22Rv1 (cell line): ENCODE data around the gene RBM7.

Source experiments
- ZFX ChIP-seq: fragments of 450-650 bp; IDR thresholded peaks from 2 replicates; pipeline ENCODE4 v1.6.1; 2017; ENCODE audit warnings: antibody characterized with exemption, borderline replicate concordance
- TF ChIP-seq, protein P1 (sequence below): fragments of 450-650 bp; IDR thresholded peaks from 2 replicates; pipeline ENCODE4 v1.5.1; 2017; ENCODE audit warnings: mild to moderate bottlenecking

DNA sequence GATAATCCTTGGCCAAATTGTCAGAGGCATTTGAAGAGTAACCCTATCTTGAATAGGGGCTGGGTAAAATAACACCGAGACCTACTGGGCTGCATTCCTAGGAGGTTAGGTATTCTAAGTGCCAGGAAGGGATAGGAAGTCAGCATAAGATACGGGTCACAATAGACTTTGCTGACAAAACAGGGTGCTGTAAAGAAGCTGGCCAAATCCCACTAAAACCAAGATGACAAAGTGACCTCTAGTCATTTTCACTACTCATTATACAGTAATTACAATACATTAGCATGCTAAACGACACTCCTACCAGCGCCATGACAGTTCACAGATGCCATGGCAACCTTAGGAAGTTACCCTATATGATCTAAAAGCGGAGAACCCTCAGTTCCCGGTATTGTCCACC, 37.8 kb downstream of the RBM7 start:
- TF ChIP-seq, protein P1, sequence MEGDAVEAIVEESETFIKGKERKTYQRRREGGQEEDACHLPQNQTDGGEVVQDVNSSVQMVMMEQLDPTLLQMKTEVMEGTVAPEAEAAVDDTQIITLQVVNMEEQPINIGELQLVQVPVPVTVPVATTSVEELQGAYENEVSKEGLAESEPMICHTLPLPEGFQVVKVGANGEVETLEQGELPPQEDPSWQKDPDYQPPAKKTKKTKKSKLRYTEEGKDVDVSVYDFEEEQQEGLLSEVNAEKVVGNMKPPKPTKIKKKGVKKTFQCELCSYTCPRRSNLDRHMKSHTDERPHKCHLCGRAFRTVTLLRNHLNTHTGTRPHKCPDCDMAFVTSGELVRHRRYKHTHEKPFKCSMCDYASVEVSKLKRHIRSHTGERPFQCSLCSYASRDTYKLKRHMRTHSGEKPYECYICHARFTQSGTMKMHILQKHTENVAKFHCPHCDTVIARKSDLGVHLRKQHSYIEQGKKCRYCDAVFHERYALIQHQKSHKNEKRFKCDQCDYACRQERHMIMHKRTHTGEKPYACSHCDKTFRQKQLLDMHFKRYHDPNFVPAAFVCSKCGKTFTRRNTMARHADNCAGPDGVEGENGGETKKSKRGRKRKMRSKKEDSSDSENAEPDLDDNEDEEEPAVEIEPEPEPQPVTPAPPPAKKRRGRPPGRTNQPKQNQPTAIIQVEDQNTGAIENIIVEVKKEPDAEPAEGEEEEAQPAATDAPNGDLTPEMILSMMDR, result no peak
- TF ChIP-seq ZFX, result no peak
